ENCODE results near the gene PIGU. TPM values are rescaled to one million over a fixed set of nuclear protein-coding genes. Genes with fewer than 3 reads are reported as not detected.

The PIGU gene
- total RNA-seq, 4 donors from 2014 or later: 10.2 to 16.8 (median 14.2) TPM

GRCh38 chr20:34539756-34540155 lies 137.1 kb downstream of the PIGU start:
- no peak for TF ChIP-seq CTCF (IDR thresholded peaks at IDR 0.05)
- DNase-seq (ENCODE audit: low spot score) (no peak), ATAC-seq (ENCODE audit: low FRiP score) (no peak)

- DNase-seq (ENCODE audit: low spot score): no peak
- ATAC-seq (ENCODE audit: low FRiP score): peak; percentile 70
- peak in 1 of 3 donors; percentile 4 for TF ChIP-seq CTCF (IDR thresholded peaks at IDR 0.05)
Observed at GRCh38 chr20:34538671-34539123, 138.2 kb downstream of the PIGU start.

- DNase-seq (ENCODE audit: low spot score) (no peak), ATAC-seq (ENCODE audit: low FRiP score) (no peak)
- TF ChIP-seq CTCF (IDR thresholded peaks at IDR 0.05): no peak
Observed at GRCh38 chr20:34537651-34538050, 139.2 kb downstream of the PIGU start.

GRCh38 chr20:34536798-34537394 lies 140.0 kb downstream of the PIGU start:
- no peak for DNase-seq (ENCODE audit: low spot score)
- ATAC-seq (ENCODE audit: low FRiP score): no peak
- TF ChIP-seq CTCF (IDR thresholded peaks at IDR 0.05): no peak

- TF ChIP-seq CTCF (IDR thresholded peaks at IDR 0.05): no peak
- ATAC-seq (ENCODE audit: low FRiP score): no peak
- DNase-seq (ENCODE audit: low spot score): no peak
Observed at GRCh38 chr20:34535857-34536256, 141.0 kb downstream of the PIGU start.

- no peak for TF ChIP-seq CTCF (IDR thresholded peaks at IDR 0.05)
- DNase-seq (ENCODE audit: low spot score) (no peak), ATAC-seq (ENCODE audit: low FRiP score) (no peak)
Observed at GRCh38 chr20:34535301-34535840, 141.5 kb downstream of the PIGU start.

All from omental fat pad (tissue), 4 donors.